OCI-LY1 (cell line): ENCODE measurements around the gene FGGY.

Source experiments
- H2AFZ ChIP-seq: fragments of 200-600 bp; sonication (generic), shearing (Covaris generic); 2 replicates; pipeline ENCODE4 v1.6.0; 2014; ENCODE audit warnings: antibody characterized with exemption, mild to moderate bottlenecking, low read length
- H3F3A ChIP-seq: fragments of 200-600 bp; sonication (generic), shearing (Covaris generic); 2 replicates; pipeline ENCODE4 v1.6.0; 2014; ENCODE audit warnings: mild to moderate bottlenecking, antibody characterized with exemption, low read length, moderate library complexity; ENCODE audit not compliant: insufficient read depth
- H3K27ac ChIP-seq: fragments of 200-600 bp; sonication (generic); 2 replicates; pipeline ENCODE4 v1.5.1; 2014; ENCODE audit warnings: low read length, mixed run types, mild to moderate bottlenecking, low read depth; ENCODE audit not compliant: poor library complexity, severe bottlenecking
- H3K27me3 ChIP-seq: fragments of 200-600 bp; sonication (generic); 2 replicates; pipeline ENCODE4 v1.6.0; 2014; ENCODE audit warnings: antibody characterized with exemption, mild to moderate bottlenecking, low read length, moderate library complexity; ENCODE audit not compliant: insufficient read depth
- H3K36me3 ChIP-seq: fragments of 200-600 bp; sonication (generic); 2 replicates; pipeline ENCODE4 v1.6.1; 2014; ENCODE audit warnings: mild to moderate bottlenecking, antibody characterized with exemption, low read length, moderate library complexity, mixed read lengths; ENCODE audit not compliant: insufficient read depth
- H3K4me1 ChIP-seq: fragments of 200-600 bp; sonication (generic); 2 replicates; pipeline ENCODE4 v1.5.1; 2014; ENCODE audit warnings: mild to moderate bottlenecking, low read length, moderate library complexity; ENCODE audit not compliant: insufficient read depth, severe bottlenecking
- H3K4me2 ChIP-seq: fragments of 200-600 bp; sonication (generic), shearing (Covaris generic); 2 replicates; pipeline ENCODE4 v1.6.1; 2014; ENCODE audit warnings: low read length
- H3K4me3 ChIP-seq: fragments of 200-600 bp; sonication (generic); 2 replicates; pipeline ENCODE4 v1.5.1; 2014; ENCODE audit warnings: low read length, low read depth, mild to moderate bottlenecking, mixed read lengths; ENCODE audit not compliant: poor library complexity, severe bottlenecking
- H3K79me2 ChIP-seq: fragments of 200-600 bp; shearing (Covaris generic); 2 replicates; pipeline ENCODE4 v1.6.1; 2016; ENCODE audit warnings: mixed run types, low read length, mixed read lengths; ENCODE audit not compliant: insufficient read depth
- H3K9ac ChIP-seq: fragments of 200-600 bp; sonication (generic), shearing (Covaris generic); 2 replicates; pipeline ENCODE4 v1.6.1; 2014; ENCODE audit warnings: mild to moderate bottlenecking, low read length, mixed read lengths
- H3K9me2 ChIP-seq: fragments of 200-600 bp; sonication (generic), shearing (Covaris generic); 2 replicates; pipeline ENCODE4 v1.6.1; 2014; ENCODE audit warnings: low read depth, mild to moderate bottlenecking, low read length, mixed read lengths
- H3K9me3 ChIP-seq: fragments of 200-600 bp; shearing (Covaris generic); 2 replicates; pipeline ENCODE4 v1.6.1; 2014; ENCODE audit warnings: low read length, mixed read lengths
- H4K20me1 ChIP-seq: fragments of 200-600 bp; sonication (generic), shearing (Covaris generic); 2 replicates; pipeline ENCODE4 v1.6.0; 2016; ENCODE audit warnings: mild to moderate bottlenecking, low read length; ENCODE audit not compliant: insufficient read depth
- EZH2 ChIP-seq: fragments of 200-600 bp; sonication (generic), shearing (Covaris generic); IDR thresholded peaks from 2 replicates; pipeline ENCODE4 v1.8.0; 2017; ENCODE audit warnings: borderline replicate concordance, mixed run types, mild to moderate bottlenecking, antibody characterized with exemption, low read length, moderate library complexity, mixed read lengths
- TF ChIP-seq, protein P1 (sequence below): fragments of 200-600 bp; sonication (generic), shearing (Covaris generic); IDR thresholded peaks from 2 replicates; pipeline ENCODE4 v1.5.1; 2017; ENCODE audit warnings: mild to moderate bottlenecking, antibody characterized with exemption, low read length, moderate library complexity, mixed read lengths

The FGGY gene

DNA sequence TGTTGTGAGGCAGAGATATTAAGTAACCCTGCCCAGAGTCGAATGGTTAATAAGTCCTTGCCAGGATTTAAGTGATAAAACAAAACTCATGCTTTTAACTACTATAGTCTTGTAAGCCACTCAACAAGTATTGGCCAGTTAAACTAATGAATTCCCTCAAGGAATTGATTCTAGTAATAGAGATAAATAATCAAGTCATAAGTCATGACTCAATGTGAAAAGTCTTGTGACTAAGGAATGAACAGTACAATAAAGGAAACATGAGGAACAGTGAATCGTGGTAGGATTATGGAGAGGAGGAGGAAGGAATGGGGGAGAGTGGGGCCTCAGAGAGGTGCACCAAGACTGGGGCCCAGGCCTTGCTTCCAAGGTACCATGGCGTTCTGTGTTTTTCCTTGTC is 104.7 kb downstream of the FGGY start:
- no peak overlapping the region for H3K4me2 ChIP-seq
- no peak overlapping the region for H3K27ac ChIP-seq
- TF ChIP-seq, protein P1, sequence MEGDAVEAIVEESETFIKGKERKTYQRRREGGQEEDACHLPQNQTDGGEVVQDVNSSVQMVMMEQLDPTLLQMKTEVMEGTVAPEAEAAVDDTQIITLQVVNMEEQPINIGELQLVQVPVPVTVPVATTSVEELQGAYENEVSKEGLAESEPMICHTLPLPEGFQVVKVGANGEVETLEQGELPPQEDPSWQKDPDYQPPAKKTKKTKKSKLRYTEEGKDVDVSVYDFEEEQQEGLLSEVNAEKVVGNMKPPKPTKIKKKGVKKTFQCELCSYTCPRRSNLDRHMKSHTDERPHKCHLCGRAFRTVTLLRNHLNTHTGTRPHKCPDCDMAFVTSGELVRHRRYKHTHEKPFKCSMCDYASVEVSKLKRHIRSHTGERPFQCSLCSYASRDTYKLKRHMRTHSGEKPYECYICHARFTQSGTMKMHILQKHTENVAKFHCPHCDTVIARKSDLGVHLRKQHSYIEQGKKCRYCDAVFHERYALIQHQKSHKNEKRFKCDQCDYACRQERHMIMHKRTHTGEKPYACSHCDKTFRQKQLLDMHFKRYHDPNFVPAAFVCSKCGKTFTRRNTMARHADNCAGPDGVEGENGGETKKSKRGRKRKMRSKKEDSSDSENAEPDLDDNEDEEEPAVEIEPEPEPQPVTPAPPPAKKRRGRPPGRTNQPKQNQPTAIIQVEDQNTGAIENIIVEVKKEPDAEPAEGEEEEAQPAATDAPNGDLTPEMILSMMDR = no peak
- no peak for TF ChIP-seq EZH2
- no peaks in the 10 kb centered on the region for H3K36me3 ChIP-seq
- no peak overlapping the region for H2AFZ ChIP-seq
- no peaks in the 10 kb centered on the region; the same call in 1 of the 2 replicates for H3F3A ChIP-seq
- no peaks in the 10 kb centered on the region for H3K27me3 ChIP-seq
- H4K20me1 ChIP-seq = no peaks in the 10 kb centered on the region; the same call in 1 of the 2 replicates
- no peaks in the 10 kb centered on the region for H3K4me1 ChIP-seq
- no peaks in the 10 kb centered on the region for H3K9me2 ChIP-seq
- H3K9ac ChIP-seq = no peak overlapping the region
- no peaks in the 10 kb centered on the region for H3K79me2 ChIP-seq
- no peak overlapping the region for H3K4me3 ChIP-seq
- H3K9me3 ChIP-seq = no peaks in the 10 kb centered on the region

DNA sequence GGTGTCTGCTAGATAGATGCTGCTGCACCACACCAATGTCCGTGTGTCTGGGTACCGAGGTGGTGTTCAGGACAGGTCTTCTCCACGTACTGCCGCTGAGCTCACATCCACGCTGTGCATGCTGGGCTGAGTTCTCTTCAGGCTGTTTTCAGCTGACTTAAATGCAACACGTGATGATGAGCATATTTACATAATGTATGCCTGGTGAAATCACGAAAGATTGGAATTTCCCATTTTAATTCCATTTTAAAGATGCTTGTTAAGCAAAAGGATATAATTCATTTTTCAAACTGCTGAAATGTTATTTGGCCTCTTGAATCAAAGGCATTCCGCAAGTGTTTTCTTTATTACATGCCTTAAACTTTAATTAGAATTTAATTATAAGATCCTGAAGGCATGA is 107.9 kb downstream of the FGGY start:
- Histone ChIP-seq H3K4me2 (no peak overlapping the region), H2AFZ (no peak overlapping the region)

DNA sequence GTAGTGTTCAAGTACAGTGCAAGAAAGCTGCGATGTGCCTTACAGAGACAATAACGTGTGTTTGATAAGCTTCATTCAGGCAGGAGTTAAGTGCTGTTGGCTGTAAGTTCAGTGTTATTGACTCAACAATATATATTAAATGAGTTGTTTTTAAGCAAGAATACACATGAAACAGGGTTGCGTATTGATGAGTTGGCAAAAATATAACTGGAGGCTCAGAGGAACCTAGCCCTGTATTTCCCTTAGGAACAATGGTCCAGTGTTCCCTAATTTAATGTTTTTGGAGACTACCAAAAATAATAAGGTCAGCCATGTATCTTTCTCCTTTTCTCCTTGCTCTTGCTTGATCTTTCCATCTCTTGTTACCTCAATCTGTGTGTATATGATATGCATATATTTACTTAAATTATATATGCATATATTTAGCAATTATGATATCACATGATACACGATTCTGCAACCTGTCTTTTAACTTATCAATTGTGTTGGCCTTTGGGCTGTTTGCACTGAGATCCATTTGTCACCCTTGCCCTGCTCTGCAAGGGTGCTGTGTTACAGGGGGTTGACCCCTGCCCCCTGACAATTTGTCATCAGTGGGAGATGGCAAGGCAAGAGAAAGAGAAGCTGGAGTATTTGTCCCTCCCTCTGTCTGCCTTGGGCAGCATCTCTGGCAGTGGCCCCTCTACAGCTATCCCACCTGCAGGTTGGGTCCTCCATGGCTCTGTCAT is 109.7 kb downstream of the FGGY start:
- Histone ChIP-seq H3K36me3 (no peaks in the 10 kb centered on the region), H3K27me3 (no peaks in the 10 kb centered on the region), H2AFZ (no peak overlapping the region), H3K9me3 (no peaks in the 10 kb centered on the region), H4K20me1 (no peaks in the 10 kb centered on the region), H3F3A (no peaks in the 10 kb centered on the region), H3K9ac (no peak overlapping the region), H3K79me2 (no peaks in the 10 kb centered on the region), H3K4me2 (no peak overlapping the region), H3K4me3 (no peak overlapping the region), H3K4me1 (no peaks in the 10 kb centered on the region), H3K9me2 (no peaks in the 10 kb centered on the region), H3K27ac (no peak overlapping the region)
- no peak for TF ChIP-seq EZH2
- TF ChIP-seq, protein P1 = no peak

More for the DNA sequence above, 107.9 kb downstream of the FGGY start:
- TF ChIP-seq EZH2 = no peak
- TF ChIP-seq, protein P1 = no peak
- Histone ChIP-seq H3K27ac (no peak overlapping the region), H3K9me2 (no peaks in the 10 kb centered on the region), H3K79me2 (no peaks in the 10 kb centered on the region), H3K9ac (no peak overlapping the region), H3K36me3 (no peaks in the 10 kb centered on the region), H3K27me3 (no peaks in the 10 kb centered on the region), H4K20me1 (no peaks in the 10 kb centered on the region; the same call in 1 of the 2 replicates), H3K4me1 (no peaks in the 10 kb centered on the region), H3F3A (no peaks in the 10 kb centered on the region; the same call in 1 of the 2 replicates), H3K4me3 (no peak overlapping the region), H3K9me3 (no peaks in the 10 kb centered on the region)
